ENCODE measurements around the gene GP1BB.

DNA sequence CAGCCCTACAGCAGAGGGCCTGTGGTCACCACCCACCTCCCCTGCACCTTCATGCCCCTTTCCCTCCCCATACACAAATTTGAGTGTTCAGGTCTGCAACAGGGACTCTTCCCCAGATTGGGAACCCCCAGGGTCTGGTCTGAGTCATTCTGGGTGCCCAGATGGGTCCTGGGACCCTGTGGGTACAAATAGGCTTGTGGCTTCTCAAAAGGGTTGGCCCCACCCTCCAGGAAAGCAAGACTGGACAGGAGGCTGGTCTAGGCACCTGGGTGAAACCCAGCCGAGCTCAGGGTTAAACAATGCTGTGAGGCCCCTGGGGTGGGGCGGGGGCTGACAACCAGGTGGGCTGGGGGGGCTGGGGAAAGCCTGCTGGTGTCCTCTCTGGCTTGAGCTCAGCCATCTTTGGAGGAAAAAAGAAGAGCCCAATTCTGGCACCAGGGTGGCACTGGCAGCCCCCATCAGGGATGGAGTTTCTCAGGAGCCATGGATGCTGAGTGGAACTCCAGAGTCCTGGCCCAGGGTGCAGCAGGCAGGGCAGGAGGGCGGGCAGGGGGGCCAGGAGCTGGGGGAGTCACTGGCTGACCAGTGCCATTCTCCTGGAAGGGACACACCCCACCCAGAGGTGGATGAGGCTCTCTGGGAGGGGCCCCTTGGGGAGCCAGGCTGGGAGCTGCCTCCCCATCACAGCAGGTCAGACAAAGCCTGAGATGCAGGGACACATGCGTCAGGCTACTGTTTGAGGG, 8.0 kb upstream of the GP1BB start:
- TF ChIP-seq CTCF (IDR thresholded peaks at IDR 0.05; ENCODE audit: low read length) (no peak), EZH2 (optimal IDR thresholded peaks at IDR 0.05; ENCODE audit: low read depth, low read length) (no peak), EZH2phosphoT487 (IDR thresholded peaks at IDR 0.05; ENCODE audit: low read length) (no peak)
